GM12891 (cell line): ENCODE data around the gene ASB16.

ENCODE experiments used
- DNase-seq: peaks from one replicate; pipeline ENCODE4 v3.0.0; 2011; ENCODE audit warnings: low spot score; ENCODE audit not compliant: insufficient read length
- FAIRE-seq: peaks from 2 replicates; lab custom pipeline; 2011; peaks lifted over from hg19 to GRCh38; lab: Jason Lieb, UNC
- PAX5 ChIP-seq: IDR thresholded peaks from 2 replicates; pipeline ENCODE4 v1.6.1; 2011; ENCODE audit warnings: low read length, moderate library complexity, mild to moderate bottlenecking; ENCODE audit not compliant: insufficient read depth, severe bottlenecking
- POLR2A ChIP-seq: IDR thresholded peaks from 2 replicates; pipeline ENCODE4 v1.6.1; 2011; ENCODE audit warnings: low read depth, low read length, control low read depth
- POLR2AphosphoS5 ChIP-seq: IDR thresholded peaks from 2 replicates; pipeline ENCODE4 v1.6.1; 2011; ENCODE audit warnings: low read depth, low read length, control low read depth
- POU2F2 ChIP-seq: IDR thresholded peaks from 2 replicates; pipeline ENCODE4 v1.6.1; 2011; ENCODE audit warnings: low read depth, mild to moderate bottlenecking, control low read depth, low read length, moderate library complexity
- SPI1 ChIP-seq: IDR thresholded peaks from 2 replicates; pipeline ENCODE4 v1.6.1; 2011; ENCODE audit warnings: low read depth, low read length, control low read depth
- TAF1 ChIP-seq: IDR thresholded peaks from 2 replicates; pipeline ENCODE4 v1.6.1; 2011; ENCODE audit warnings: low read depth, low read length, control low read depth

Gene ASB16

GRCh38 chr17:44222112-44222869 is 51.8 kb downstream of the ASB16 start:
- no peak for TF ChIP-seq TAF1
- TF ChIP-seq PAX5, result no peak
- TF ChIP-seq POLR2A, result no peak
- no peak for TF ChIP-seq POLR2AphosphoS5
- TF ChIP-seq SPI1, result no peak
- TF ChIP-seq POU2F2, result no peak
- no peak for DNase-seq
- peak; percentile 38 for FAIRE-seq

- FAIRE-seq, result no peak
- DNase-seq, result no peak
- TF ChIP-seq SPI1, result no peak
- no peak for TF ChIP-seq PAX5
- no peak for TF ChIP-seq TAF1
- TF ChIP-seq POU2F2, result no peak
- no peak for TF ChIP-seq POLR2A
- no peak for TF ChIP-seq POLR2AphosphoS5
These were observed 53.1 kb downstream of the ASB16 start for GRCh38 chr17:44223541-44224071.
